IMR-90 (cell line): ENCODE data around the gene ACKR1. TPM values are rescaled to one million over a fixed set of nuclear protein-coding genes. Genes with fewer than 3 reads are reported as not detected.

Experiments
- ATAC-seq: fragments of 200-7000 bp; cut with Tn5 transposase; 2 replicates; pipeline ENCODE4 v1.9.1; 2020; ENCODE audit warnings: low read depth, mild to moderate bottlenecking, moderate library complexity
- BruUV-seq: library from RNA; stranded (reverse); fragments of 400-500 nt; replicated peaks from 2 replicates; lab custom pipeline; 2021; lab: Mats Ljungman, UMichigan
- CTCF ChIA-PET: fragments of 300-600 bp; formaldehyde crosslinking; extraction: SDS; loops from one replicate; lab custom pipeline; 2021; ENCODE audit warnings: antibody characterized with exemption; lab: Yijun Ruan, JAX
- POLR2A ChIA-PET: fragments of 300-600 bp; sonication (Branson Sonifier 250); formaldehyde crosslinking; loops from one replicate; lab custom pipeline; 2022; ENCODE audit warnings: antibody characterized with exemption; ENCODE audit not compliant: unreplicated experiment; lab: Charles Lee
- DNase-seq: peaks from one replicate; pipeline ENCODE4 v3.0.0; 2013
- H2AFZ ChIP-seq: replicated peaks from 2 replicates; pipeline ENCODE3; 2013; ENCODE audit warnings: low read length, mild to moderate bottlenecking; ENCODE audit not compliant: poor library complexity
- H2AK5ac ChIP-seq: 2 replicates; pipeline ENCODE4 v1.6.1; 2013; ENCODE audit warnings: low read depth, low read length, inconsistent platforms
- H2AK9ac ChIP-seq: replicated peaks from 2 replicates; pipeline ENCODE3; 2013; ENCODE audit warnings: mild to moderate bottlenecking, low read depth, low read length, moderate library complexity; ENCODE audit not compliant: poor library complexity
- H2BK120ac ChIP-seq: 2 replicates; pipeline ENCODE4 v1.6.1; 2013; ENCODE audit warnings: low read depth, low read length, inconsistent platforms
- H2BK15ac ChIP-seq: 3 replicates; pipeline ENCODE4 v1.6.1; 2013; ENCODE audit warnings: low read depth, low read length, inconsistent platforms
- H2BK20ac ChIP-seq: 2 replicates; pipeline ENCODE4 v1.6.1; 2013; ENCODE audit warnings: low read depth, mild to moderate bottlenecking, inconsistent platforms, low read length, moderate library complexity
- H2BK5ac ChIP-seq: 2 replicates; pipeline ENCODE4 v1.6.1; 2013; ENCODE audit warnings: mild to moderate bottlenecking, low read depth, low read length, inconsistent platforms; ENCODE audit not compliant: poor library complexity, severe bottlenecking
- H3K14ac ChIP-seq: replicated peaks from 2 replicates; pipeline ENCODE4 v1.6.1; 2013; ENCODE audit warnings: low read depth, low read length, inconsistent platforms
- H3K18ac ChIP-seq: 2 replicates; pipeline ENCODE4 v1.6.1; 2013; ENCODE audit warnings: low read depth, low read length, control low read depth
- H3K23ac ChIP-seq: 2 replicates; pipeline ENCODE4 v1.6.1; 2013; ENCODE audit warnings: low read depth, low read length, inconsistent platforms
- H3K27ac ChIP-seq: 2 replicates; pipeline ENCODE4 v1.5.1; 2013; ENCODE audit warnings: mild to moderate bottlenecking, control low read depth, low read length; ENCODE audit not compliant: insufficient read depth
- H3K27me3 ChIP-seq: 2 replicates; pipeline ENCODE4 v1.6.1; 2013; ENCODE audit warnings: low read length; ENCODE audit not compliant: control insufficient read depth, insufficient read depth
- H3K36me3 ChIP-seq: 2 replicates; pipeline ENCODE4 v1.6.1; 2013; ENCODE audit warnings: low read length, mixed read lengths; ENCODE audit not compliant: control insufficient read depth, insufficient read depth
- H3K4ac ChIP-seq: 2 replicates; pipeline ENCODE4 v1.6.1; 2013; ENCODE audit warnings: low read depth, low read length, inconsistent platforms
- H3K4me1 ChIP-seq: 2 replicates; pipeline ENCODE4 v1.6.1; 2013; ENCODE audit warnings: low read length, mixed read lengths; ENCODE audit not compliant: control insufficient read depth, insufficient read depth
- H3K4me2 ChIP-seq: 2 replicates; pipeline ENCODE4 v1.6.1; 2013; ENCODE audit warnings: low read depth, mild to moderate bottlenecking, control low read depth, low read length, moderate library complexity
- H3K4me3 ChIP-seq: 2 replicates; pipeline ENCODE4 v1.5.1; 2013; ENCODE audit warnings: low read depth, mild to moderate bottlenecking, control low read depth, low read length, moderate library complexity; ENCODE audit not compliant: insufficient read depth
- H3K56ac ChIP-seq: 2 replicates; pipeline ENCODE4 v1.6.1; 2013; ENCODE audit warnings: low read length, inconsistent platforms; ENCODE audit not compliant: insufficient read depth; ENCODE audit errors: extremely low read depth
- H3K79me1 ChIP-seq, 2 experiments: 2 replicates each; pipeline ENCODE4 v1.6.1; 2013; ENCODE audit warnings: low read length in 2 of 2, inconsistent platforms in 1 of 2, low read depth in 1 of 2
- H3K9ac ChIP-seq: 2 replicates; pipeline ENCODE4 v1.6.1; 2013; ENCODE audit warnings: low read depth, low read length, control low read depth
- H3K9me1 ChIP-seq: 2 replicates; pipeline ENCODE4 v1.6.1; 2013; ENCODE audit warnings: low read length, inconsistent platforms; ENCODE audit not compliant: insufficient read depth
- H3K9me3 ChIP-seq: 2 replicates; pipeline ENCODE4 v1.6.1; 2013; ENCODE audit warnings: low read length; ENCODE audit not compliant: control insufficient read depth, insufficient read depth
- H4K20me1 ChIP-seq: 2 replicates; pipeline ENCODE4 v1.6.1; 2013; ENCODE audit warnings: low read length, inconsistent platforms; ENCODE audit not compliant: insufficient read depth
- H4K5ac ChIP-seq: 2 replicates; pipeline ENCODE4 v1.6.1; 2013; ENCODE audit warnings: mild to moderate bottlenecking, low read depth, low read length, control low read depth
- H4K8ac ChIP-seq, 2 experiments: 2 replicates each; pipeline ENCODE4 v1.6.1; 2013; ENCODE audit warnings: low read depth in 2 of 2, low read length in 2 of 2, control low read depth in 1 of 2, inconsistent platforms in 1 of 2
- H4K91ac ChIP-seq: 2 replicates; pipeline ENCODE4 v1.6.1; 2013; ENCODE audit warnings: low read depth, low read length, inconsistent platforms; ENCODE audit not compliant: insufficient read depth
- MAFK ChIP-seq: IDR thresholded peaks from 2 replicates; pipeline ENCODE4 v1.6.1; 2012; ENCODE audit warnings: low read depth, low read length, improper control_type of control experiment
- SMC3 ChIP-seq: fragments of 150-350 bp; IDR thresholded peaks from 2 replicates; pipeline ENCODE4 v1.6.1; 2016; ENCODE audit warnings: low read depth, mild to moderate bottlenecking, antibody characterized with exemption, low read length, moderate library complexity
- WGBS, 2 experiments: methylation state at CpG; one replicate each; pipeline versions ENCODE4 v1.1.5 to v1.1.7; 2013; ENCODE audit warnings: missing lambda C conversion rate in 2 of 2; ENCODE audit not compliant: insufficient read length in 1 of 2; ENCODE audit errors: extremely low coverage in 2 of 2; 5-methylcytosine and 5-hydroxymethylcytosine counted together
- dilution Hi-C: fragments of 300-500 bp; cut with HindIII; formaldehyde crosslinking; loops from one replicate; pipeline ENCODE4 v1.14.3; 2018; ENCODE audit warnings: low sequenced_read_pairs; ENCODE audit not compliant: unreplicated experiment
- in situ Hi-C: fragments of 300-500 bp; cut with MboI; formaldehyde crosslinking; loops from 3 replicates; pipeline ENCODE4 v1.14.3; 2019; ENCODE audit warnings: low sequenced_read_pairs, inconsistent platforms, mixed read lengths
- intact Hi-C: fragments of 100-400 bp; cut with micrococcal nuclease; formaldehyde crosslinking; loops from 2 replicates; pipeline ENCODE4 v1.10.0; 2022
- polyA plus RNA-seq, 3 experiments: library from polyadenylated mRNA; depleted of rRNA; stranded (reverse); fragments of >200 nt; gene quantifications; 2 replicates each; pipeline ENCODE4 v1.2.3, GENCODE V29; 2012; ENCODE audit warnings: low replicate concordance in 1 of 3
- total RNA-seq: library from RNA; depleted of rRNA; stranded (reverse); fragments of >200 nt; gene quantifications from 2 replicates; pipeline ENCODE4 v1.2.3, GENCODE V29; 2012

Gene ACKR1
- total and polyA plus RNA-seq, 2 of the 4 experiments (the other 2 are of a cell fraction) = not detected

- CTCF ChIA-PET = no interaction called here
- no peaks in the 10 kb centered on the region for H3K9me3 ChIP-seq
- H3K36me3 ChIP-seq = no peaks in the 10 kb centered on the region
- no peak overlapping the region for H3K4ac ChIP-seq
- no peak overlapping the region for H2BK5ac ChIP-seq
- intact Hi-C loops (no loop called here), dilution Hi-C loops (no loop called here), in situ Hi-C loops (loop anchor here (25.0 kb wide), 1 partner anchor 686 kb away; no protein-coding TSS in a partner anchor)
- no peak overlapping the region for H3K9ac ChIP-seq
- H3K14ac ChIP-seq = no peak overlapping the region
- no peak overlapping the region for H4K8ac ChIP-seq
- TF ChIP-seq MAFK (no peak), SMC3 (no peak)
- no peak overlapping the region for H4K91ac ChIP-seq
- H2AK9ac ChIP-seq = no peak overlapping the region
- H3K56ac ChIP-seq = no peak overlapping the region
- no peak overlapping the region for H2AK5ac ChIP-seq
- H3K18ac ChIP-seq = no peak overlapping the region
- POLR2A ChIA-PET = no interaction called here
- no peak overlapping the region for H3K4me3 ChIP-seq
- H3K27ac ChIP-seq = no peak overlapping the region
- H3K27me3 ChIP-seq = no peaks in the 10 kb centered on the region; the same call in 1 of the 2 replicates
- BruUV-seq = no TSS peak
- H3K23ac ChIP-seq = no peak overlapping the region
- no peaks in the 10 kb centered on the region for H3K9me1 ChIP-seq
- no peak overlapping the region for H2AFZ ChIP-seq
- no peak overlapping the region for H3K4me2 ChIP-seq
- H3K79me1 ChIP-seq = no peaks in the 10 kb centered on the region
- H2BK15ac ChIP-seq = no peak overlapping the region
- no peaks in the 10 kb centered on the region for H3K4me1 ChIP-seq
- no peak overlapping the region for H2BK120ac ChIP-seq
- no peaks in the 10 kb centered on the region for H4K20me1 ChIP-seq
- WGBS, 2 experiments = 40% methylated on average over 1 of the region's 5 CpGs; no CpG with 5 or more reads in 1 of the 2 experiments
- no peak overlapping the region for H2BK20ac ChIP-seq
- no peak overlapping the region for H4K5ac ChIP-seq
- ATAC-seq (no peak), DNase-seq (no peak)
Observed at GRCh38 chr1:159201642-159202041, 3.0 kb upstream of the ACKR1 start.
